Stimulated activated CD4-positive, alpha-beta T cell treated with anti-CD3 and anti-CD28 coated beads, Interleukin-12 subunit alpha, Interleukin-12 subunit beta, amount 100 ng/mL, for 4 hours (primary cell): ENCODE data around the gene CADPS2.
"Not testable (repeated sequence)": the region's sequence is repeated elsewhere in the genome, so short reads cannot be mapped to it uniquely, and the experiment has no call there.

Source experiments
- DNase-seq: peaks from one replicate; pipeline ENCODE4 v3.0.0-alpha.2; 2020

CADPS2 gene

DNA sequence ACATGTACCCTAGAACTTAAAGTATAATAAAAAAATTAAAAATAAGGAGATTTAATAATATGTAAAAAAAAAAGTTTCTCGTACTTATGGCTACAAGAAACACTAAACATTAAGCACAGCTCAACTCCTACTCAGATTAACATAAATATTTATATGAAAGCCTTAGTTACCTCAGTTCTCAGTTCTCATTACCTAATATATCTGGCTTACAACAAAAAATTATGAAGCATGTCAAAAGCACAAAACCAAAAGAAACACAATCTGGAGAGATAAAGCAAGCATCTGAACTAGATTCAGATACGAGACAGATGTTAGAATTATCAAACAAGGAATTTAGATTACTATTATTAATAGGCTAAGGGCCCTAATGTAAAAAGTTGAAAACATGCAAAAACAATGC, 227.4 kb downstream of the CADPS2 start:
- DNase-seq = no peak

DNA sequence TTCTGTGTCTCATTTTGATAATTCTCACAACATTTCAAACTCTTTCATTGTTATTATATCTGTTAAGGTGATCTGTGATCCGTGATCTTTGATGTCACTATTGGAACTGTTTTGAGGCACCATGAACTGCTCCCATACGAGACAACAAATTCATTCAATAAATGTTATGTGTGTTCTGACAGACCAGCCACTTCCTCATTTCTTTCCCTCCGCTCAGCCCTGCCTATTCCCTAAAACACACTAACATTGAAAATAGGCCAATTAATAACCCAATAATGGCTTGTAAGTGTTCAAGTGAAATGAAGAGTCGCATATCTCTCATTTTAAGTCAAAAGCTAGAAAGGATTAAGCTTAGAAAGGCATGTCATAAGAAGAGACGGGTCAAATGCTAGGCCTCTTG, 232.6 kb downstream of the CADPS2 start:
- no peak for DNase-seq

DNA sequence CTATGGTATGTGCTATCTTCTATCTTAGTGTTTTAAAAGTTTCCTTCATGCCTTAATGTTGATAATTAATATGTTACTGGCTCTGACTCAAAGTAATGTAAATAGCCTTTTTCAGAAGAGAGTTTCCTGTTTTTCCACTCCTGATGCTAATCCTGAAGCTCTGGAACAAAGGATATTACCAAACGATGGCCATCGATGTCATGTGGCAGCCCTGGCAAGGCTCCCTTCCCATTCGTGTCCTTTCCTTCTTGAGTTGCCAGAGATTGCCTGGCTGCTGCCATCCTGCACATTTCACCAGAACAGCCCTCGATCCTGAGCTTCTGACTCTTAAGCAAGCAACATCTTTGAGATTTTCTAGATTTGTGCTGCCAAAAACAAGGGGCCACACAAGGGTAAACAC, 233.4 kb downstream of the CADPS2 start:
- no peak for DNase-seq

DNA sequence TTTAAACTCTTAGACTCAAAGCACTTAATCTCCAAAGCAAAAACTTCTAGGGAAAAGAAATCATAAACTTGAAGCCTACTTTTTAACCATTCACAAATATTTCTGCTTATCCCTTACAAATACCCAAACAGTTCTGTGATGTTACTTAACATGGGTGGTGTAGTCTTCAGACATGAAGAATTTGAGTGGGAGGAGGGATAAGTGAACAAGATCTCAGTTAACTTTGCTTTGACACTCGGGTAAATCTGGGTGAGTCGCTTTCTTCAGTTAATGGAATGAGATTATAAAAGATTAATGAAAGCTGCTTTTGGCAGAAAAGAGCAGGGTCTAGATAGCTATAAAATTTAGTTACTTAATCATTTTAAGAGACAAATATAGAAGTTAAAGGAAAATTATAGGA, 234.8 kb downstream of the CADPS2 start:
- DNase-seq = no peak

DNA sequence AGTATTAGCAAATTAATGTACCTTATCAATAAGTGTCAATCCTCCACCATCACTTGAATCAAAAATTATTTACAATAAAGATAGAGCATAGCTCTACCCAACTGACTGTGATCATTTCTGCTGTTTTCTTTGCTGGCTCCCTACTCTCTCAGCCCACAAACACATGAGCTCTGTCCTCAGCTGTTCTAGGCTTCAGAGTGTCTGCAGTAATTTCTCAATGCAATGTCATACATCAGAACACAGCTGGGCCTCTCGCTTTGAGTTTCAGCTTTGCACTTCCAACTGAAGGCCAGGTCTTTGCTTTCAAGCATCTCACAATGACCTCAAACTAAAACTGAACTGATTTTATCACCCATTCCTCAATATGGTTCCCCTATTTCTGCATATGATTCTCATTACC, 243.0 kb downstream of the CADPS2 start:
- no peak for DNase-seq

DNA sequence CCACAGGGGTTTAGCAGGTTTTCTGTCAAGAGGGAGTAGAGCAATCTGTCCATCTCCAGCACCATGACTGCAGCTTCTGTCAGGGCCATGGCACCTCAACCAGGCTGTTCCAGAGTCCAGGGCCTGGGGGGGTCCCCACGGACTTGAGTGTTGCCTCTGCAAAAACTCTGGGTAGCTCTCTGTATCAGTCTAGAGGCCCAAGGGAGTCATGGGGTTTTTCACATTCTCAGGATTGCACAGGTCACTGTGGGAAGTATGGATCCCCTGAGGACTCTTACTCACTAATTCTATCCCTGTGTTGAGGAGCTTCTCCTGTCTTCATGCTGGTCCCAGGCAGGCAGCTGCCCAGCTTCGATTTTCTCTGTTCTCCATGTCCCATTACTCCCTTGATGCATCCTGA, 247.8 kb downstream of the CADPS2 start:
- DNase-seq = no peak

DNA sequence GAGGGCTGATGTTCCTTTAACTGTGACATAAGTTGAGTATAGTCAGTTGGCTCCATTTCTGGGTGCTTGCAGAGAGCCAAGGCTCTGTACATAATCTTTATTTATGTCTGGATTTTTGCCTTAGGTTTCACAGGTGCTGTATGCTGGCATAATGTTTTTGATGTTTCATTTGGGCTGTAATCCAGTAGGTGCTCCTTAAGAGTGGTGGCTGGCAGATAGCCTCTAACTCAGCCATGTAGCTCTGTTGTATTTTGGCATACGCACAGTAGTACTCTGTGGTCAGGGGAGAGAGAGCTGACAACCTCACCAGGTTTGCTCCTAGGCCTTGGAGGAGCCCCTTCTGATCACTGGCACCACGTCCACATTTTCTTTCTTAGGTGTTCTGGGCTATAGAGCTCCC, 248.5 kb downstream of the CADPS2 start:
- no peak for DNase-seq

DNA sequence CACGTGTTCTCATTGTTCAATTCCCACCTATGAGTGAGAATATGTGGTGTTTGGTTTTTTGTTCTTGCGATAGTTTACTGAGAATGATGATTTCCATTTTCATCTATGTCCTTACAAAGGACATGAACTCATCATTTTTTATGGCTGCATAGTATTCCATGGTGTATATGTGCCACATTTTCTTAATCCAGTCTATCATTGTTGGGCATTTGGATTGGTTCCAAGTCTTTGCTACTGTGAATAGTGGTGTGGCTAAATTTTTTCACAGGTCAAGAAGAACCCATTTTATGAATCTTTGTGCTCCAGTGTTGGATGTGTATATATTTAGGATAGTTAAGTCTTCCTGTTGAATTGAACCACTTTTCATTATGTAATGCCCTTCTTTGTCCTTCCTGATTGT, 250.8 kb downstream of the CADPS2 start:
- DNase-seq = not testable (repeated sequence)

DNA sequence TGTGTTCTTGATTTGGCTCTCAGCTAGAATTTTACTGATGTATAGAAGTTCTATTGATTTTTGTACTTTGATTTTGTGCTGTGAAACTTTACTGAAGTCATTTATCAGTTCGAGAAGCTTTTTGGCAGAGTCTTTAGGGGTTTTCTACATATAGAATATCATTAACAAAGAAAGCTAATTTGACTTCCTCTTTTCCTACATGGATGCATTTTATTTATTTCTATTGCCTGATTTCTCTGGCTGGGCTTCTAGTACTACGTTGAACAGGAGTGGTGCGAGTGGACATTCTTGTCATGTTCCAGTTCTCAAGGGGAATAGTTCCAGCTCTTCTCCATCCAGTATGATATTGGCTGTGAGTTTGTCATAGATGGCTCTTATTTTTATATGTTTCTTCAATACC, 252.8 kb downstream of the CADPS2 start:
- no peak for DNase-seq

DNA sequence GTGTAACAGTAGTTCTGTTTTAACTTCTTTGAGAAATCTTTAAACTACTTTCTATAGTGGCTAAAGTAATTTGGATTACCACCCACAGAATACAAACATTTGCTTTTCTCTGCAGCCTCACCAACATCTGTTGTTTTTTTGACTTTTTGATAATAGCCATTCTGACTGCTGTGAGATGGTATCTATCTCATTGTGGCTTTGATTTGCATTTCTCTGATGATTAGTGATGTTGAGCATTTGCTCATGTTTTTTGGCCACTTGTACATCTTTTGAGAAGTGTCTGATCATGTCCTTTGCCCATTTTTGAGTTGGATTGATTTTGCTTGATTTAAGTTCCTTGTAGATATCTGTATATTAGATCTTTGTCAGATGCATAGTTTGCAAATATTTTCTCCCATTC, 254.0 kb downstream of the CADPS2 start:
- no peak for DNase-seq

DNA sequence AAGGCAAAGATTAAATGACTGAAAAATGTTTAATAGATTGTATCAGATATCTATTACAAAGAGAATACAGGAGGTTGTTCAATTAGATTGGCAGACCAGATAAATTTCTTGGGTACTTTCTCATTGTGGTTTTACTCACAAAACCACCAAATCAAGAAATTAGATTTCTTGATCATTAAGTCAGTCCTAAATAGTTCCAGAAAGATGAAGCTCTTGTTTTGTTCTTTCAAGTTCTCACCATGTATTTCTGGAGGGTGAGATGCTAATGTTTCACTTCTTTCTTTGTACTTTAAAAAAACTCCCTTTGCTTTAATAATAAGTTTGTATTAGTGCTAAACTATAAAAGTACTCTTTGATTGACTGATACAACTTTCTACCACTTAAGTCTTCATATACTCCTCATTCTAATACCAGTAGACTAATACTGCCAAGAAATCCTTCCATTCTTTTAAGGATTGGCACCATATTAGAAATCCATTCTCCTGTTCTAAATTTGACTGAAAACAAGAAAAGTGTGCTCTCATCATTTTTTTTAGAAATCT, 256.8 kb downstream of the CADPS2 start:
- no peak for DNase-seq

DNA sequence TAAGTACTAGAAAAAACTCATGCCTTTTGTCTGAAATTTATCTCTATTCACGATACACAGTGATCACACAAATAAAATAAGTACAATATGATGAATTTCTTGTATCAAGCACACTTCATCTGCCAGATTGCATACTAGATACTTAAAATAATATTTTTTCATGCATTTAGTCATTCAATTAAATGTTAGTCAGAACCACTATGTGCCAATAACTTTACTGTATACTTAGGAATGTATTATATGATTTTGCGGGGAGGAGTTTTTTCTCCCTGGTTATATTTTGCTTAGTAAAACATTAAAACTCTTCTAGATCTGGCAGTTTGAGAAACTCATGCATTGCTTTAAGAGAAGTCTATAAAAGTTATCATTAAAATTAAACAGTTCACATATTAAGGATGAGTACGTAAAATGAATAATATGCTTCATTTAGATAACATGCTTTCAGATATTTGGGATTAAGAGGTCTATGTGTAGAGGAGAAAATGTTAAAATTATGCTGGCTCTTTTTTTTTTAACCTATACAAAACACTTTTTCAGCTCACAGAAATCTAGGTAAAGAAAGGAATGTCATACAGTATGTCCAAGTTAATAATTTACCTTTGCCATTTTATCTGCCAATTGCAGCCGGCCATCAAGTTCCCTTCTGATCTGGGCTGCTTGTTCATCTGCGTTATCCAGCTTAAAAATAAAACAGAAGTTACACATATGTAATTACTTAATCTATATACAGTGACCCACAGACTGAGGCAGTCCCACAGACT, 257.4 kb downstream of the CADPS2 start:
- DNase-seq = no peak

DNA sequence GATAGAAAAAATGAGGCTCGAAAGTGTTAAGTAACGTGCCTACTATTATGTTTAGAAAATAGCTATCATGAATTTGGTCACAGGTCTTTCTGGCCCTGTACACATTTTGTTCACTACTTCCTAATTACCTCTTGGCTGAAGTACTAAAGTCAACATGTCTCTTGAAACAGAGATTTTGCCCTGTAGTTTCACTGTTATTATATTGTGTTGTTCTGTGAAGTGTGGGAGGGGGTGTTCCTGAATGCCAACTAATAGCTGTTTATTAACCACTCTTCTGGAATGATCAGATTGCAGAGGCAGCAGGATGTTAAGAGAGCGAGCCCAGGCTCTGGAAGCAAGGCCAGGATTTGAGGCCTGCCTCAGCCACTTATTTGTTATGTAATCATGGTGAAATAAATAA, 259.5 kb downstream of the CADPS2 start:
- no peak for DNase-seq

DNA sequence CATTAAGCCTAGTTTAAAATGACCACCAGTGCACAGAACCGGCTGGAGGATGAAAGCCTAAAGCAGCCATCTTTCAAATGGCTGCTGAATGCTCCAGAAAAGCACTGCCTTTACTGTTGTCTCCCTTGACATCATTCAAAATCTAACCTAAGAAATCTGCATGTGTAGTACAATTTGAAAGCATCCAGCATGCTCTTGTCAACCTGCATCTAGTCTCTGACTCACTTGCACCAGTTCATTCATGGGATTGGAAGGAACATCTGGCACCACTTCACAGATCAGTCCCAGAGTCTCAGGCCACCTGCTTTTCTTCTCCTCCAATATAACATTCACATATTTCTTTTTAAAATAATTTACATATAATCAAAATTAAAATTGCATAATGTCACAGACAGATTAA, 263.6 kb downstream of the CADPS2 start:
- no peak for DNase-seq

DNA sequence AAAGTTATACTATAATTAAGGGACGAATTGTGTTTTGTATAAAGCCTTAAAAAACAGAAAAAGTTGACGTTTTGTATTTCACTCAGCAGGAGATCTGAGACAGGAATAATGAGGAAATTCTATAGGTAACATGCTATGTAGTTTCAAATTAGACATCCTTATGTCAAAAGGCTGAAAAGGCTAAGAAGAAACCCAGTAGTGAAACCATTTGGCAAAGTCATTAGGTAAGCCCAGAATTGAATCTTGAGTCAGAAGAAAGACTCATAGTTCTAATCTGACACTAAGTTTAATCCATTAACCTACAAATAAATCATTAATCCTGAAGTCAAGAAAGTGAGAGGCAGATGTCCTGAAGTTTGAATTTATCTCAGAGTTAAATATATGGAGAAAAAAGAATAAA, 266.6 kb downstream of the CADPS2 start:
- DNase-seq = no peak

DNA sequence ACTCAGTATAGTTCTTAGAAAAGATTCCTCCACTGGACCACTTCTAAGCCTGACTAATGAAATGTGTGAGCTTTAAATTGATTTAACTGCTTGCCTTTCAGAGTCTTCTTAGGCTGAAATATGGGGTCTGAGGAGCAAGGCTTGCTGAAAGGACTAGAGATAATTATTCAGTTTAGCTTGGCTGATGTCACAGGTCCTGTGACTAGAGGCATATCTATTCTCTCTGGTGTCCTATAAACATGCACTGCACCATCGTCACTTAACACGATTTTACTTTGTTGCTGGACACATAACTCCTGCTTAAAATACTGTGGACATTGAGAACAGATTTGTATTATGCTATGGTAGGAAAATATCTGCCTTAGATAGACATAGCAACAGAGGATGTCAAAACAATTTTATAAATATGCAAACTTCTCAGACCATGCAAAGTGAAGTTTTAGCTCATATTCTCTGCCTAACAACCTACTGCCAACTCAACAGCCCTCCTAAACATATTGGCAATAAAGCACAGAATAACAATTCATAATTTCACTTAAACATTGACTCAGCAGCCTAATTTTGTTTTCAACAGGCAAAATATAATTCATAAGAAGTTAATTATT, 267.6 kb downstream of the CADPS2 start:
- no peak for DNase-seq

DNA sequence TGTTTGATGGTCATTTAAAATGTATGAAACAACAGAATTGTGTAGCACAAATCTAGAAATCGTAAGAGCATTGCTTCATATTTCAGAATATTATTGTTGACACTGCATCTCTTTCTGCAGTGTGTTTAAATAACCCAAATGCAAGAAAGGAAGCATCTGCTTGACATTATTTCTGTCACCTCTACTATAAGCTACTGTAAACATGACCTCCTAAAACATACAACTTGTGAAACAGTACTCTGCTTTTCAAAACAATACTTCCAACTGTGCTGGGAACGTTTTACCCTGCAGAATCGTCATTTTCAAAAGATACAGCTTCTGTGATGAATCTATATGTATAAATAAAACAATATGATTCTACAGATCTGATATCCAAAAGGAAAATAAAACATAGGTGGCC, 269.3 kb downstream of the CADPS2 start:
- DNase-seq = no peak

DNA sequence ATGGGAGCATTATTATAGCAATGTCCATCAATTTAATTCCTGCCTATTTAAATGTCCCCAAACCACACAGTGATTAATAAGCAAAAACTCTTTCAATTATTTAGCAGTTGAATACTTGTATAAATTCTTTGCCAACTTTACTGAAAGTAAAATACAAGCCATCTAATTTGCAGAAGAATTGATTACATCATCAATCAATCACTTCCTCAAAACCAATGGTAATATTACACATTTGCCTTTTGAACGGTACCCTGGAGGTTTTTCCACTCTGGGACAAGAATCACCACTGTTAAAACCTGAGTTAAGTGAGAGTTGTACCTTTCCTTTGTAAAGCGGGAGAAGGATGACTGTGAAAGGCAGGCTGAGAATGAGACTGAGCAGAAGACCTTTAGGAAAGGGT, 280.3 kb downstream of the CADPS2 start:
- no peak for DNase-seq

DNA sequence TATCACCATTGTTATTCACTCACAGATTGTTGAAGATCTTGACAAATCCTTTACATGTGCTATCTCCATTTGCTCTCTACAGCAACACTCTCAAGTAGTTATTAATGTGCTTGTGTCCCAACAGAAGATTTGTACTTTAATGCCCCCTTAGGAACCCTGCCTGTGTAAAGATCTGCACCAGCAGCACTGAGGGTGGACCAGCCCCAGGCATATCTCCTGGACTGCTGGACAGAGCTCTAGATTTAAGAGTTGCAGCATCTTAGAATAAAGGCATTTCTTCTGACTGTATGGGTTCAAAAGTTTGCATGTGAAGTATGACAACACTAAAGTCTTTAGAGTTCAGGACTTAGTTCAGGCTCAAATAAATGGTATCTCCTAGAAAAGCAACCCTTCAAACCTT, 282.0 kb downstream of the CADPS2 start:
- DNase-seq = no peak

DNA sequence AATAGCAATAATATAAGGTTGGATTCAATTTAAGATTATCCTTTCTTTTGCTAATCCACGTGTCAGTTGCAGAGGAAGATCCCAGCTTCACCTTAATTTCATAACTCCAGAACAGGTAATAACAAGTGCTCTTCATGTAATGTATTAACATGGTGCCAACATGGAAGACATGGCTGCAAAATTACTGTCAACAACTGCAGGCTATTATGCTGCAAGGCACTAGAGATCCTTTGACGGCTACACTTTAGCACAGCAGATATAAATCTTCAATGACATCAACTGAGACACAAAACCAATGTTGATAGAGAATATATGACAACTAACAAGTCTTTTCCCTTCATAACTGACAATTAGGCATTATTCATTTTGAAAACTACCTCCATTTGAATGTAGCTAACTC, 283.5 kb downstream of the CADPS2 start:
- DNase-seq = no peak

DNA sequence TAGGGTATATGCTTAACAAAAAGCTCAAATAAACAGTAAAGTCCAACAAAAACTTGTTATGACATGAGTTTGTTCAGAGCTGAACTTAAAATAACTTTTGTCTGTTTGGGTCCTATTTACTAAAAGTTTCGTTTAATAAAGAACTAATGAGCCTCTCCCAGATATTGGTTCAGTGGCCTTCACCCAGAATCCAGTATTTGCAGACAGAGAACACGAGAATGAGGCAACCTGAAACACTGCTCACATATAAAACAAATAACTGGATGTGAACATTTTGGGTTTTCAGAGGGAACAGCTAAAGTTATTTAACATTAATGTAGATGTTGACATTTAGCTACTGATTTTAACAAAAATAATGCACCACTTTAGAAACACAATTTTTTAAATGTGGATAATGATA, 285.6 kb downstream of the CADPS2 start:
- no peak for DNase-seq

DNA sequence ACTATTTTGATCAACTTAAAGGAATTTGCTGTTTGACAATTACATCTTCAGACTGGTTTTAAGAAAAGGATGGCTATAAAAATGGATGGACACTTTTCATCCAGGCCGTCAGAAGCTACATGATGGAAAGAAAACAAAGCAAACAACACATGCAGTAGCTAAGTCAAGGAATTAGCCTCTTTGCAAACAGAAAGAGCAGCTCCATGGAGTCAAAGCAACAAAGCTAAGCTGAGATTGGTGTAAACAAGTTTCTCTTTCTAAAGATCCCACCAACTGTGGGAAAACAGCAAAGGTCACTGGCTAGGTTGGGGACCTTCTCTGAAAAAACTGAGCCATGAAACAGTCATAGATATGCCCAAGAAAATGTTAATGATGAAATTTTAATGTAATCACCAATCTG, 286.2 kb downstream of the CADPS2 start:
- DNase-seq = no peak

DNA sequence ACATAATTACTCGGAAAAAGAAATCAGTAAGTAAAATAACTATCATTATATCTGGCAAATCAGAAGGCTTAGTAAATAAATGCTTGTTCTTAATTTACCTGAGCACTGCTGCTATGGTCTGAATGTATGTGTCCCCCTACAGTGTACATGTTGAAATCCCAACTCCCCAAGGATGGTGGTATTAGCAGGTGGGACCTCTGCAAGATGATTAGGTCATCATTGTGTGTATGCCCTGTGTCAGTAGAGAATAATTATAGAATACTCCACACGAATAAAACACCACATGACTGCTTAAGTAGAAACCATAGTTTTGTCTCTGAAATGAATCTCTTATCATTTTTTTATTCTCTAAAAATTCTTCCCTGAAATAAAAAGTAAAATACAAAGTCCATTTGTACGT, 289.0 kb downstream of the CADPS2 start:
- DNase-seq = no peak

DNA sequence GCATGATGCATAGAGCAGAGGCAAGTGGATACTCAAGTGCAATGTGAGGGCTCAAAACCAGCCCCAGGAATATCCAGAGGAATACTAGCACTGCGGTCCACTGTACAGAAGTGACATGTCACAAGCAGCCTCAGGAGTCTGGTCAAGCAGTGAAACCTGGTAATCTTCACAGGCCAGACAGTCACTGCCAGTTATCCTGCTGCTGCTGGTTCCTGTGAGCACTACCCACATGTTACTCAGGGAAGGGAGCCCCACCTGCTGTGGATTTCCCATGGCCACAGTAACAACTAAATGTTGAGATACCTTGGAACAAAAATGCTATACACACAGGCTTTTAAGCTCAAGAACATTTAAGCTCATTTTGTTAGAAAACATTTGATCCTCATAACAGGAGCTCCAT, 290.4 kb downstream of the CADPS2 start:
- DNase-seq = no peak

DNA sequence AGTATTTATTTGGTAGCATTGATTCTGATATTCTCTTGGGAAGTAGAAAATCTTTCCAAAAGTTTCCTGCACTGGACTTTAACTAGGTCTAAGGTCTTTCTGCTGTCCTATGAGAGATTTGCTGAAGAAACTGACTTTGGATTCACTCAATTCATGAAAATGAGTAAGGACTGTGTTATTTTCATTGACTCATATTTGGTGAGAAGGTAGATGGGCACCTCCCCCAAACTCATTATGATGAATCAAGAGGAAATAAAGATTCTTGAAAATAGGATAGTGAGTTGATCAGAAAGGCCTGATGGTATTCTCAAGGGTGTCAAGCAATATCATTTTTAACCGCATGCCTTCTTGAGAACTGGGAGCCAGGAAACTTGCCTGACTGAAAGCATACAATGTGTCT, 297.6 kb downstream of the CADPS2 start:
- no peak for DNase-seq
